DOHH2 (cell line): Measurements from ENCODE around the gene ABCD1.

Source experiments
- H3F3A ChIP-seq: fragments of 200-600 bp; sonication (generic), shearing (Covaris generic); 2 replicates; pipeline ENCODE4 v1.6.0; 2016; ENCODE audit warnings: antibody characterized with exemption, mild to moderate bottlenecking; ENCODE audit not compliant: control insufficient read depth, insufficient read depth
- H3K27ac ChIP-seq: fragments of 200-600 bp; sonication (generic); 2 replicates; pipeline ENCODE4 v1.5.1; 2014; ENCODE audit warnings: low read depth, mild to moderate bottlenecking, low read length, moderate library complexity
- H3K27me3 ChIP-seq: fragments of 200-600 bp; sonication (generic); 2 replicates; pipeline ENCODE4 v1.6.1; 2014; ENCODE audit warnings: mild to moderate bottlenecking, low read length, mixed read lengths; ENCODE audit not compliant: control insufficient read depth
- H3K36me3 ChIP-seq: fragments of 200-600 bp; sonication (generic); 2 replicates; pipeline ENCODE4 v1.6.1; 2014; ENCODE audit warnings: mild to moderate bottlenecking, low read length, moderate library complexity, mixed read lengths; ENCODE audit not compliant: control insufficient read depth
- H3K4me1 ChIP-seq: fragments of 200-600 bp; sonication (generic); 2 replicates; pipeline ENCODE4 v1.6.1; 2014; ENCODE audit warnings: mild to moderate bottlenecking, low read length, mixed read lengths; ENCODE audit not compliant: control insufficient read depth
- H3K4me2 ChIP-seq: fragments of 200-600 bp; sonication (generic); 2 replicates; pipeline ENCODE4 v1.6.0; 2014; ENCODE audit warnings: mild to moderate bottlenecking, low read length, moderate library complexity
- H3K4me3 ChIP-seq: fragments of 200-600 bp; sonication (generic); 2 replicates; pipeline ENCODE4 v1.5.1; 2014; ENCODE audit warnings: mild to moderate bottlenecking, low read length, mixed read lengths
- H3K79me2 ChIP-seq: fragments of 200-600 bp; sonication (generic); 2 replicates; pipeline ENCODE4 v1.6.1; 2014; ENCODE audit warnings: mild to moderate bottlenecking, low read length, mixed read lengths; ENCODE audit not compliant: control insufficient read depth
- H3K9me2 ChIP-seq: fragments of 200-600 bp; sonication (generic); replicated peaks from 2 replicates; pipeline ENCODE4 v1.6.1; 2014; ENCODE audit warnings: mild to moderate bottlenecking, low read length, mixed read lengths; ENCODE audit not compliant: control insufficient read depth
- H3K9me3 ChIP-seq: fragments of 200-600 bp; sonication (generic); 2 replicates; pipeline ENCODE4 v1.6.1; 2014; ENCODE audit warnings: antibody characterized with exemption, low read length, mixed read lengths; ENCODE audit not compliant: control insufficient read depth, insufficient read depth
- H4K20me1 ChIP-seq: fragments of 200-600 bp; sonication (generic); 2 replicates; pipeline ENCODE4 v1.6.0; 2014; ENCODE audit warnings: low read depth, mild to moderate bottlenecking, antibody characterized with exemption, low read length, moderate library complexity; ENCODE audit not compliant: control insufficient read depth, insufficient read depth
- CTCF ChIP-seq: fragments of 200-600 bp; sonication (generic); IDR thresholded peaks from one replicate; pipeline ENCODE4 v1.5.1; 2014; ENCODE audit warnings: antibody characterized with exemption, mild to moderate bottlenecking, low read depth, low read length; ENCODE audit not compliant: poor library complexity, severe bottlenecking
- EZH2phosphoT487 ChIP-seq: fragments of 200-600 bp; sonication (generic); IDR thresholded peaks from 2 replicates; pipeline ENCODE4 v1.6.1; 2017; ENCODE audit warnings: borderline replicate concordance, mild to moderate bottlenecking, antibody characterized with exemption, low read length, moderate library complexity, mixed read lengths

Gene ABCD1

GRCh38 chrX:153706799-153707198, 17.9 kb upstream of the ABCD1 start:
- no peaks in the 10 kb centered on the region for H3K4me1 ChIP-seq
- H3F3A ChIP-seq: no peaks in the 10 kb centered on the region
- no peaks in the 10 kb centered on the region for H3K79me2 ChIP-seq
- H3K36me3 ChIP-seq: no peaks in the 10 kb centered on the region; the same call in 1 of the 2 replicates
- no peak overlapping the region for H3K4me3 ChIP-seq
- H3K9me2 ChIP-seq: no peaks in the 10 kb centered on the region
- no peak overlapping the region for H3K27ac ChIP-seq
- H3K4me2 ChIP-seq: no peak overlapping the region
- TF ChIP-seq CTCF (no peak), EZH2phosphoT487 (no peak)
- H4K20me1 ChIP-seq: no peaks in the 10 kb centered on the region
- no peaks in the 10 kb centered on the region for H3K27me3 ChIP-seq
- H3K9me3 ChIP-seq: no peaks in the 10 kb centered on the region

GRCh38 chrX:153707406-153707805, 17.2 kb upstream of the ABCD1 start:
- Histone ChIP-seq H3K27ac (no peak overlapping the region), H3K27me3 (no peaks in the 10 kb centered on the region), H3K4me1 (no peaks in the 10 kb centered on the region), H4K20me1 (no peaks in the 10 kb centered on the region), H3K9me3 (no peaks in the 10 kb centered on the region), H3K4me3 (no peak overlapping the region), H3K9me2 (no peaks in the 10 kb centered on the region), H3F3A (no peaks in the 10 kb centered on the region), H3K4me2 (no peak overlapping the region), H3K79me2 (no peaks in the 10 kb centered on the region), H3K36me3 (no peaks in the 10 kb centered on the region; the same call in 1 of the 2 replicates)
- TF ChIP-seq CTCF: no peak
- TF ChIP-seq EZH2phosphoT487: no peak

- Histone ChIP-seq H3K9me3 (no peaks in the 10 kb centered on the region), H3K27me3 (no peaks in the 10 kb centered on the region), H3K36me3 (no peaks in the 10 kb centered on the region; the same call in 1 of the 2 replicates), H3K4me1 (no peaks in the 10 kb centered on the region), H4K20me1 (no peaks in the 10 kb centered on the region), H3K4me2 (no peak overlapping the region), H3K9me2 (no peaks in the 10 kb centered on the region), H3K27ac (no peak overlapping the region), H3K4me3 (no peak overlapping the region), H3F3A (no peaks in the 10 kb centered on the region), H3K79me2 (no peaks in the 10 kb centered on the region)
- TF ChIP-seq CTCF (peak; percentile 53), EZH2phosphoT487 (no peak)
Observed at GRCh38 chrX:153708415-153708814, 16.2 kb upstream of the ABCD1 start.
